PC-9 (cell line): ENCODE measurements around the gene ANKRD44. TPM values are rescaled to one million over a fixed set of nuclear protein-coding genes. Genes with fewer than 3 reads are reported as not detected.

Experiments
- BruUV-seq: library from RNA; stranded (reverse); fragments of 400-500 nt; replicated peaks from 2 replicates; lab custom pipeline; 2021; lab: Mats Ljungman, UMichigan
- CTCF ChIA-PET: fragments of 300-600 bp; sonication (Branson Sonifier 250); formaldehyde crosslinking; loops from one replicate; lab custom pipeline; 2022; ENCODE audit warnings: antibody characterized with exemption; lab: Charles Lee
- POLR2A ChIA-PET: fragments of 300-600 bp; sonication (Branson Sonifier 250); formaldehyde crosslinking; loops from one replicate; lab custom pipeline; 2022; ENCODE audit warnings: antibody characterized with exemption; ENCODE audit not compliant: unreplicated experiment; lab: Charles Lee
- DNase-seq, 2 experiments: peaks; one replicate each; pipeline versions ENCODE4 v3.0.0 to v3.0.0-alpha.2; 2015 to 2022; ENCODE audit warnings: mixed read lengths in 1 of 2
- H2AFZ ChIP-seq: fragments of 200-600 bp; sonication (generic); 2 replicates; pipeline ENCODE4 v1.8.1; 2017; ENCODE audit warnings: antibody characterized with exemption
- H3F3A ChIP-seq: fragments of 200-600 bp; sonication (generic); 2 replicates; pipeline ENCODE4 v1.8.1; 2017; ENCODE audit warnings: antibody characterized with exemption, mild to moderate bottlenecking, low read depth; ENCODE audit not compliant: insufficient read depth
- H3K27ac ChIP-seq: fragments of 200-600 bp; sonication (generic); 2 replicates; pipeline ENCODE4 v1.6.1; 2016; ENCODE audit warnings: mixed run types
- H3K27me3 ChIP-seq: fragments of 200-600 bp; sonication (generic); 2 replicates; pipeline ENCODE4 v1.6.1; 2016; ENCODE audit warnings: low read depth, mixed run types; ENCODE audit not compliant: insufficient read depth
- H3K36me3 ChIP-seq: fragments of 200-600 bp; sonication (generic); 2 replicates; pipeline ENCODE4 v1.6.1; 2016; ENCODE audit warnings: low read depth, mixed run types
- H3K4me1 ChIP-seq: fragments of 200-600 bp; sonication (generic); replicated peaks from 2 replicates; pipeline ENCODE4 v1.6.1; 2016; ENCODE audit warnings: mixed run types; ENCODE audit not compliant: insufficient read depth
- H3K4me2 ChIP-seq: fragments of 200-600 bp; sonication (generic); 2 replicates; pipeline ENCODE4 v1.6.1; 2017; ENCODE audit warnings: mixed run types
- H3K4me3 ChIP-seq: fragments of 200-600 bp; sonication (generic); 2 replicates; pipeline ENCODE4 v1.6.1; 2016; ENCODE audit warnings: mixed run types
- H3K79me2 ChIP-seq: fragments of 200-600 bp; sonication (generic); 2 replicates; pipeline ENCODE4 v1.6.1; 2017; ENCODE audit warnings: low read depth, mixed run types
- H3K9me2 ChIP-seq: fragments of 200-600 bp; sonication (generic); 2 replicates; pipeline ENCODE4 v1.8.1; 2017; ENCODE audit warnings: mild to moderate bottlenecking; ENCODE audit not compliant: insufficient read depth
- H3K9me3 ChIP-seq: fragments of 200-600 bp; sonication (generic); 2 replicates; pipeline ENCODE4 v1.8.1; 2016; ENCODE audit warnings: low read depth; ENCODE audit not compliant: insufficient read depth
- H4K20me1 ChIP-seq: fragments of 200-600 bp; sonication (generic); 2 replicates; pipeline ENCODE4 v1.8.1; 2017; ENCODE audit not compliant: insufficient read depth
- CTCF ChIP-seq: fragments of 200-600 bp; sonication (generic); conservative IDR thresholded peaks from 2 replicates; pipeline ENCODE4 v1.6.1; 2017; ENCODE audit warnings: mixed run types, antibody characterized with exemption, mild to moderate bottlenecking, moderate library complexity
- EZH2 ChIP-seq: fragments of 200-600 bp; sonication (generic); IDR thresholded peaks from 2 replicates; pipeline ENCODE4 v1.8.0; 2017; ENCODE audit warnings: antibody characterized with exemption, low read depth
- intact Hi-C: fragments of 100-400 bp; cut with micrococcal nuclease; formaldehyde crosslinking; loops from one replicate; pipeline ENCODE4 v1.10.0; 2022; ENCODE audit not compliant: unreplicated experiment
- total RNA-seq: library from RNA; stranded (reverse); gene quantifications from 2 replicates; pipeline ENCODE4 v1.2.3, GENCODE V29; 2021

ANKRD44 gene
- total RNA-seq, 1 experiment from 2014 or later: 3.4 TPM

- H3K4me2 ChIP-seq: no peak overlapping the region
- no peaks in the 10 kb centered on the region for H3K9me2 ChIP-seq
- H4K20me1 ChIP-seq: no peaks in the 10 kb centered on the region
- intact Hi-C loops: no loop called here
- no peak overlapping the region for H3K27ac ChIP-seq
- H3K36me3 ChIP-seq: no peaks in the 10 kb centered on the region
- no peak overlapping the region for H3K4me3 ChIP-seq
- no TSS peak for BruUV-seq
- H2AFZ ChIP-seq: no peak overlapping the region
- ChIA-PET CTCF (no interaction called here), POLR2A (no interaction called here)
- no peaks in the 10 kb centered on the region for H3K9me3 ChIP-seq
- no peak for DNase-seq
- no peaks in the 10 kb centered on the region for H3K27me3 ChIP-seq
- H3K4me1 ChIP-seq: peaks cover 6% of the 10 kb centered on the region; the same call in 1 of the 2 replicates
- H3K79me2 ChIP-seq: no peaks in the 10 kb centered on the region
- no peak for TF ChIP-seq EZH2
- peak; percentile 59 for TF ChIP-seq CTCF
- no peaks in the 10 kb centered on the region for H3F3A ChIP-seq
Measured at GRCh38 chr2:197075754-197076337, 234.7 kb downstream of the ANKRD44 start.

- H3K27me3 ChIP-seq: no peaks in the 10 kb centered on the region
- H3K4me2 ChIP-seq: no peak overlapping the region
- no peaks in the 10 kb centered on the region for H3K9me2 ChIP-seq
- ChIA-PET CTCF (interaction anchor here (0.6 kb wide), 1 partner anchor 63 kb away, joined by 3 read pairs; no protein-coding TSS in a partner anchor), POLR2A (no interaction called here)
- no peak for DNase-seq
- H3K27ac ChIP-seq: no peak overlapping the region
- no peaks in the 10 kb centered on the region for H3F3A ChIP-seq
- no TSS peak for BruUV-seq
- H3K79me2 ChIP-seq: no peaks in the 10 kb centered on the region
- H4K20me1 ChIP-seq: no peaks in the 10 kb centered on the region
- H3K4me3 ChIP-seq: no peak overlapping the region
- intact Hi-C loops: no loop called here
- TF ChIP-seq EZH2 (no peak), CTCF (no peak)
- H3K4me1 ChIP-seq: peaks cover 6% of the 10 kb centered on the region; the same call in 1 of the 2 replicates
- no peak overlapping the region for H2AFZ ChIP-seq
- H3K9me3 ChIP-seq: no peaks in the 10 kb centered on the region
- no peaks in the 10 kb centered on the region for H3K36me3 ChIP-seq
Measured at GRCh38 chr2:197075281-197075680, 235.3 kb downstream of the ANKRD44 start.

- intact Hi-C loops: no loop called here
- Histone ChIP-seq H3K4me1 (no peaks in the 10 kb centered on the region), H3K9me2 (no peaks in the 10 kb centered on the region), H3K27me3 (no peaks in the 10 kb centered on the region), H3K27ac (no peak overlapping the region), H3K4me3 (no peak overlapping the region), H3K79me2 (no peaks in the 10 kb centered on the region), H3K36me3 (no peaks in the 10 kb centered on the region), H3K9me3 (no peaks in the 10 kb centered on the region), H3K4me2 (no peak overlapping the region), H3F3A (no peaks in the 10 kb centered on the region), H4K20me1 (no peaks in the 10 kb centered on the region), H2AFZ (no peak overlapping the region)
- ChIA-PET CTCF (no interaction called here), POLR2A (no interaction called here)
- DNase-seq: no peak
- TF ChIP-seq EZH2 (no peak), CTCF (no peak)
- BruUV-seq: no TSS peak
Measured at GRCh38 chr2:197073701-197074433, 236.7 kb downstream of the ANKRD44 start.
